Keratinocyte (primary cell): Measurements from ENCODE around the gene MED29. TPM values are rescaled to one million over a fixed set of nuclear protein-coding genes. Genes with fewer than 3 reads are reported as not detected.

ENCODE experiments used
- DNase-seq: peaks from one replicate; pipeline ENCODE4 v3.0.0-alpha.2; 2011; ENCODE audit warnings: low read depth, missing footprints, low spot score
- FAIRE-seq: peaks from 2 replicates; lab custom pipeline; 2011; peaks lifted over from hg19 to GRCh38; lab: Jason Lieb, UNC
- H2AFZ ChIP-seq: 2 replicates; pipeline ENCODE4 v1.6.0; 2012; ENCODE audit warnings: low read length, control low read depth, inconsistent platforms; ENCODE audit not compliant: control insufficient read depth
- H3K27ac ChIP-seq: 2 replicates; pipeline ENCODE4 v1.5.1; 2011; ENCODE audit warnings: low read length; ENCODE audit not compliant: control insufficient read depth, insufficient read depth
- H3K27me3 ChIP-seq: 3 replicates; pipeline ENCODE4 v1.6.0; 2011; ENCODE audit warnings: low read length; ENCODE audit not compliant: control insufficient read depth, insufficient read depth; ENCODE audit errors: extremely low read depth
- H3K36me3 ChIP-seq, 2 experiments: 2 replicates in 1 of 2; 3 replicates in 1 of 2; pipeline ENCODE4 v1.5.1; 2011; ENCODE audit warnings: low read length in 2 of 2, mild to moderate bottlenecking in 1 of 2; ENCODE audit not compliant: control insufficient read depth in 2 of 2, insufficient read depth in 2 of 2; ENCODE audit errors: extremely low read depth in 1 of 2
- H3K4me1 ChIP-seq: 3 replicates; pipeline ENCODE4 v1.5.1; 2011; ENCODE audit warnings: low read length; ENCODE audit not compliant: control insufficient read depth, insufficient read depth; ENCODE audit errors: extremely low read depth
- H3K4me2 ChIP-seq: 3 replicates; pipeline ENCODE4 v1.6.0; 2011; ENCODE audit warnings: low read depth, low read length; ENCODE audit not compliant: control insufficient read depth, insufficient read depth; ENCODE audit errors: extremely low read depth
- H3K4me3 ChIP-seq, 3 experiments: fragments of 200-600 bp in 1 of 3; sonication (generic) in 1 of 3; 2 replicates in 2 of 3; 3 replicates in 1 of 3; pipeline ENCODE4 v1.5.1; 2011 to 2016; ENCODE audit warnings: low read length in 3 of 3, mild to moderate bottlenecking in 3 of 3, control low read depth in 2 of 3, inconsistent platforms in 1 of 3, low read depth in 1 of 3, mixed read lengths in 1 of 3, mixed run types in 1 of 3, moderate library complexity in 1 of 3; ENCODE audit not compliant: control insufficient read depth in 2 of 3, insufficient read depth in 2 of 3; ENCODE audit errors: extremely low read depth in 1 of 3
- H3K79me2 ChIP-seq: 2 replicates; pipeline ENCODE4 v1.6.0; 2012; ENCODE audit warnings: low read length; ENCODE audit not compliant: control insufficient read depth, insufficient read depth
- H3K9ac ChIP-seq: 3 replicates; pipeline ENCODE4 v1.6.0; 2011; ENCODE audit warnings: low read length; ENCODE audit not compliant: control insufficient read depth, insufficient read depth; ENCODE audit errors: extremely low read depth
- H3K9me1 ChIP-seq: 3 replicates; pipeline ENCODE4 v1.6.0; 2011; ENCODE audit warnings: low read length; ENCODE audit not compliant: control insufficient read depth, insufficient read depth; ENCODE audit errors: extremely low read depth
- H3K9me3 ChIP-seq: 2 replicates; pipeline ENCODE4 v1.5.1; 2012; ENCODE audit warnings: low read depth, low read length; ENCODE audit not compliant: control insufficient read depth
- H4K20me1 ChIP-seq: 3 replicates; pipeline ENCODE4 v1.6.0; 2011; ENCODE audit warnings: low read length; ENCODE audit not compliant: control insufficient read depth, insufficient read depth; ENCODE audit errors: extremely low read depth
- CTCF ChIP-seq, 3 experiments: IDR thresholded peaks in 1 of 3; conservative IDR thresholded peaks in 1 of 3; optimal IDR thresholded peaks in 1 of 3; 2 replicates in 2 of 3; 3 replicates in 1 of 3; pipeline versions ENCODE3 to v1.5.1; 2011; ENCODE audit warnings: low read length in 3 of 3, mild to moderate bottlenecking in 3 of 3, moderate library complexity in 2 of 3, control low read depth in 1 of 3, inconsistent platforms in 1 of 3; ENCODE audit not compliant: insufficient read depth in 2 of 3; ENCODE audit errors: extremely low read depth in 1 of 3
- EZH2 ChIP-seq: IDR thresholded peaks from one replicate; pipeline ENCODE4 v1.6.1; 2012; ENCODE audit warnings: inconsistent platforms, mild to moderate bottlenecking, low read length, moderate library complexity
- dilution Hi-C: fragments of 300-500 bp; cut with MboI; formaldehyde crosslinking; loops from one replicate; pipeline ENCODE4 v1.7.0; 2020; ENCODE audit warnings: low sequenced_read_pairs; ENCODE audit not compliant: extremely low pct_ligation_motif_present
- polyA plus RNA-seq, 5 experiments: library from polyadenylated mRNA; depleted of rRNA in 3 of 5; stranded (reverse) in 3 of 5; stranded (forward) in 1 of 5; unstranded in 1 of 5; fragments of >200 nt; gene quantifications; 1 replicate in 1 of 5; 2 replicates in 3 of 5; 3 replicates in 1 of 5; pipeline versions ENCODE4 v1.2.1 to v1.2.3, GENCODE V29; 2011 to 2012; ENCODE audit warnings: missing spikeins in 2 of 5, low read depth in 1 of 5, low replicate concordance in 1 of 5

Gene MED29
- polyA plus RNA-seq, 1 donor (not counting 4 experiments of a cell fraction or from before 2014, with no cell fraction given), result 14.7 TPM

GRCh38 chr19:39401549-39402345, 10.6 kb downstream of the MED29 start:
- no peak overlapping the region for H2AFZ ChIP-seq
- TF ChIP-seq CTCF (optimal IDR thresholded peaks at IDR 0.05 in 1 of 3, IDR thresholded peaks at IDR 0.05 in 1 of 3, conservative IDR thresholded peaks at IDR 0.05 in 1 of 3; ENCODE audit: extremely low read depth in 1 of 3, insufficient read depth in 2 of 3, low read length in 3 of 3) (no peak), EZH2 (no peak)
- no peaks in the 10 kb centered on the region for H3K27me3 ChIP-seq
- no peaks in the 10 kb centered on the region for H3K9me1 ChIP-seq
- peak overlapping the region; percentile 92 for H3K9ac ChIP-seq
- peak; percentile 78 for FAIRE-seq
- H3K79me2 ChIP-seq, result peaks cover under 1% of the 10 kb centered on the region
- H3K9me3 ChIP-seq, result no peaks in the 10 kb centered on the region
- H3K36me3 ChIP-seq, result peaks cover 0 to 5% of the 10 kb centered on the region in 2 experiments
- DNase-seq, result no peak
- peak overlapping the region; percentile 98 for H3K27ac ChIP-seq
- H3K4me2 ChIP-seq, result peak overlapping the region; percentile 86
- dilution Hi-C loops, result no loop called here
- no peaks in the 10 kb centered on the region for H4K20me1 ChIP-seq
- peaks cover 51% of the 10 kb centered on the region for H3K4me1 ChIP-seq
- H3K4me3 ChIP-seq, result no peak overlapping the region

- Histone ChIP-seq H3K79me2 (peaks cover 10% of the 10 kb centered on the region), H3K27ac (peak overlapping the region; percentile 98), H3K9me3 (no peaks in the 10 kb centered on the region), H3K9ac (peak overlapping the region; percentile 92), H3K4me3 (peak overlapping the region; percentile 35 to 63 (median 48)), H4K20me1 (peaks cover 4% of the 10 kb centered on the region), H3K36me3 (peaks cover under 1 to 3% of the 10 kb centered on the region in 2 experiments), H2AFZ (peak overlapping the region; percentile 22), H3K4me2 (peak overlapping the region; percentile 86), H3K4me1 (peaks cover 48% of the 10 kb centered on the region), H3K27me3 (no peaks in the 10 kb centered on the region), H3K9me1 (no peaks in the 10 kb centered on the region)
- FAIRE-seq (no peak), DNase-seq (no peak)
- dilution Hi-C loops, result no loop called here
- TF ChIP-seq EZH2, result no peak
- no peak for TF ChIP-seq CTCF (optimal IDR thresholded peaks at IDR 0.05 in 1 of 3, IDR thresholded peaks at IDR 0.05 in 1 of 3, conservative IDR thresholded peaks at IDR 0.05 in 1 of 3; ENCODE audit: extremely low read depth in 1 of 3, insufficient read depth in 2 of 3, low read length in 3 of 3)
These were observed 11.4 kb downstream of the MED29 start for GRCh38 chr19:39402346-39403300.
